ACC112 (cell line): Measurements from ENCODE around the gene FLNC.

Source experiments
- H2AFZ ChIP-seq: fragments of 200-600 bp; sonication (generic); one replicate; pipeline ENCODE4 v1.6.0; 2017; ENCODE audit warnings: antibody characterized with exemption, low read length; ENCODE audit not compliant: unreplicated experiment
- H3K27ac ChIP-seq: fragments of 200-600 bp; sonication (generic); 2 replicates; pipeline ENCODE4 v1.5.1; 2014; ENCODE audit warnings: low read depth, mild to moderate bottlenecking, antibody characterized with exemption, low read length, moderate library complexity
- H3K27me3 ChIP-seq: fragments of 200-600 bp; sonication (generic); 2 replicates; pipeline ENCODE4 v1.6.1; 2014; ENCODE audit warnings: mild to moderate bottlenecking, antibody characterized with exemption, low read length, moderate library complexity, mixed read lengths; ENCODE audit not compliant: insufficient read depth
- H3K36me3 ChIP-seq: fragments of 200-600 bp; sonication (generic); 2 replicates; pipeline ENCODE4 v1.6.1; 2016; ENCODE audit warnings: mild to moderate bottlenecking, antibody characterized with exemption, low read length, moderate library complexity, mixed read lengths; ENCODE audit not compliant: insufficient read depth
- H3K4me1 ChIP-seq: fragments of 200-600 bp; sonication (generic); one replicate; pipeline ENCODE4 v1.6.1; 2016; ENCODE audit warnings: low read length, mixed read lengths; ENCODE audit not compliant: insufficient read depth, unreplicated experiment, control insufficient read depth
- H3K4me3 ChIP-seq: fragments of 200-600 bp; sonication (generic); 2 replicates; pipeline ENCODE4 v1.5.1; 2014; ENCODE audit warnings: mild to moderate bottlenecking, low read depth, low read length
- H3K79me2 ChIP-seq: fragments of 200-600 bp; sonication (generic); one replicate; pipeline ENCODE4 v1.6.0; 2016; ENCODE audit warnings: low read length; ENCODE audit not compliant: control insufficient read depth, unreplicated experiment, insufficient read depth

Gene FLNC

DNA sequence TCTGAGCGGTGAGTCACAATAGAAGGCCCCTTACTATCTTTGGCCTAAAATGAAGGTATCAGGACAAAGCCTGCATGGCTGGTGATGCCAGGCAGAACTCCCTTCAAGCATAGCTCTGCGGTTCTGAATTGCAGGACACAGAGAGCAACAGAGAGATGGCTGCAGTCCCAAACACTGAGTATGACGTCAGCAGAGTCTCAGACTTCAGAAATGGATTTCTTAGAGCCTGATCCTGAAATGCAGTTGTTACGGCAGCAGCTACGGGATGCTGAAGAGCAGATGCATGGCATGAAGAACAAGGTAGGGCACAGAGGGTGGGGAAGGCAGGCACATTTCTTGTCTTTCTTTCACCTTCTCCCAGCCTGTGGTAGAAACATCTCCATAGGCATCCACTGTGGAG is 25.0 kb upstream of the FLNC start:
- no peaks in the 10 kb centered on the region for H3K36me3 ChIP-seq

DNA sequence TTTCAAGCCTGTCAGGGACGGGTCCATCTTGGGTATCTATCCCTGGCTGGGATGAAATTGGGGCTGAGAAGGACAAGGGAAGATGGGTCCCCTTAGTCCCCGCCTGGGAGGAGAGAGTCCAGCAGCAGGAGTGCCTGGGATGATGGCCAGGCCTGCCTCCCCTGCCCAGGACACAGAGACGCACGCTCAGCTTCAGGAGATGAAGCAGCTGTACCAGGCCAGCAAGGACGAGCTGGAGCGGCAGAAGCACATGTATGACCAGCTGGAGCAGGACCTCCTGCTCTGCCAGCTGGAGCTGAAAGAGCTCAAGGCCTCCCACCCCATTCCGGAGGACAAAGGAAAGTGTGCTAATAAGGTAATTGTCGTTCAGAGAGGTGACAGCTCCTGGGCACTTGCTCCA is 23.0 kb upstream of the FLNC start:
- Histone ChIP-seq H3K27me3 (no peaks in the 10 kb centered on the region), H3K4me1 (no peaks in the 10 kb centered on the region), H3K4me3 (no peak overlapping the region), H3K79me2 (no peaks in the 10 kb centered on the region), H3K36me3 (no peaks in the 10 kb centered on the region), H3K27ac (no peak overlapping the region), H2AFZ (no peak overlapping the region)

More for the DNA sequence above, 25.0 kb upstream of the FLNC start:
- no peaks in the 10 kb centered on the region for H3K4me1 ChIP-seq
- no peak overlapping the region for H3K4me3 ChIP-seq
- no peaks in the 10 kb centered on the region for H3K79me2 ChIP-seq
- H3K27me3 ChIP-seq, result no peaks in the 10 kb centered on the region
- no peak overlapping the region for H2AFZ ChIP-seq
- no peak overlapping the region for H3K27ac ChIP-seq

DNA sequence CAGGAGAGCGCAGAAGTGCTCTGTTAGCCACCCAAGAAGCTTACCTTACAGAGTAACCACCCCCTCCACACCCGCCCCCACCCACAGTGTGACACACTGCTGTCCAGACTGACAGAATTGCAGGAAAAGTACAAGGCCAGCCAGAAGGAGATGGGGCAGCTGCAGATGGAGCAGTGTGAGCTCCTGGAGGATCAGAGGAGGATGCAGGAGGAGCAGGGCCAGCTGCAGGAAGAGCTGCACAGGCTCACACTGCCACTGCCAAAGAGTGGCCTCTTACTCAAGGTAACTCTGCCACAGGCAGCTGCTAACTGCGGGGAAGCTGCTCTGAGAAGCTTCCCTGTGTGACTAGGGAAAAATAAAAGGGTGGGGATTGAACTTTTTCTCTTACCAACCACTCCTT is 20.8 kb upstream of the FLNC start:
- no peaks in the 10 kb centered on the region for H3K27me3 ChIP-seq
- H3K79me2 ChIP-seq, result no peaks in the 10 kb centered on the region
- H3K36me3 ChIP-seq, result no peaks in the 10 kb centered on the region
- H2AFZ ChIP-seq, result no peak overlapping the region
- H3K4me3 ChIP-seq, result no peak overlapping the region
- no peak overlapping the region for H3K27ac ChIP-seq
- H3K4me1 ChIP-seq, result no peaks in the 10 kb centered on the region

DNA sequence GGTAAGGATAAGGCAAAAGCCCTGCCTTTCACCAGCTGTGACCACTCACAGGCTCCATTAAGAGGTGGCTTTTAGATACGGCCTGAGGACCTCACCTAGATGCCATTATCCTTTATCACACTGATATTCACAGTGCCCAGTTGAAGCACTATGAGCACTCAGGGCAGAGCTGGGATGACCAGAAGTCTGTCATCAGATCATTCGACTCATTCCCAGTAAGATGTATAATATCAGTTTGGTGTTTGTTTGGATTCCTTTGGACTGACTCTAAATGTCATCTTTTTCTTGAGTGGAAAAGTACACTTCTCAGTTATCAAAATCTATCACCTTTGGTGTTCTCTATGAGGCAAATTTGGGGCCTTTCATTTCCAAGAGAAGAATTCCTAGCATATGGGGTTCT is 19.7 kb upstream of the FLNC start:
- Histone ChIP-seq H3K4me1 (no peaks in the 10 kb centered on the region), H3K4me3 (no peak overlapping the region), H3K36me3 (no peaks in the 10 kb centered on the region), H3K27ac (no peak overlapping the region), H2AFZ (no peak overlapping the region), H3K79me2 (no peaks in the 10 kb centered on the region), H3K27me3 (no peaks in the 10 kb centered on the region)

DNA sequence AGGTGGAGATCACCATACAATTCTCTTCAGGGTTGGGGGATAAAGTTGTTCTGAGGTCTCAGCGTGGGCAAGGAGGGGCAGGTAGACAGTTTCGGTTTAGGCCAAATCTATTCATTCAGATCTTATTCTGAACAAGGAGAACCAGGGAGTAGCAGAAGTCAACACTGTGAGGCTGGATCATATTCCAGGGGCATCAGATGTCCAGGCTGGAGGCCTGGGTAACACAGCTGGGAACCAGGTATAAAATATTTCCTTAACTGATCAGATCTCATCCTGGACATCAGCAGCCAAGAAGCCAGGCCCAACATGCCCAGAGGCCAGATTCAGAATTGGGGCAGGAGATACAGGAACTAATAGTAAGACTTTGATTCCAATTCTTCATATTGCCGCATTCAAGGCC is 19.2 kb upstream of the FLNC start:
- Histone ChIP-seq H3K4me3 (no peak overlapping the region), H2AFZ (no peak overlapping the region), H3K4me1 (no peaks in the 10 kb centered on the region), H3K36me3 (no peaks in the 10 kb centered on the region), H3K27ac (no peak overlapping the region), H3K79me2 (no peaks in the 10 kb centered on the region), H3K27me3 (no peaks in the 10 kb centered on the region)

DNA sequence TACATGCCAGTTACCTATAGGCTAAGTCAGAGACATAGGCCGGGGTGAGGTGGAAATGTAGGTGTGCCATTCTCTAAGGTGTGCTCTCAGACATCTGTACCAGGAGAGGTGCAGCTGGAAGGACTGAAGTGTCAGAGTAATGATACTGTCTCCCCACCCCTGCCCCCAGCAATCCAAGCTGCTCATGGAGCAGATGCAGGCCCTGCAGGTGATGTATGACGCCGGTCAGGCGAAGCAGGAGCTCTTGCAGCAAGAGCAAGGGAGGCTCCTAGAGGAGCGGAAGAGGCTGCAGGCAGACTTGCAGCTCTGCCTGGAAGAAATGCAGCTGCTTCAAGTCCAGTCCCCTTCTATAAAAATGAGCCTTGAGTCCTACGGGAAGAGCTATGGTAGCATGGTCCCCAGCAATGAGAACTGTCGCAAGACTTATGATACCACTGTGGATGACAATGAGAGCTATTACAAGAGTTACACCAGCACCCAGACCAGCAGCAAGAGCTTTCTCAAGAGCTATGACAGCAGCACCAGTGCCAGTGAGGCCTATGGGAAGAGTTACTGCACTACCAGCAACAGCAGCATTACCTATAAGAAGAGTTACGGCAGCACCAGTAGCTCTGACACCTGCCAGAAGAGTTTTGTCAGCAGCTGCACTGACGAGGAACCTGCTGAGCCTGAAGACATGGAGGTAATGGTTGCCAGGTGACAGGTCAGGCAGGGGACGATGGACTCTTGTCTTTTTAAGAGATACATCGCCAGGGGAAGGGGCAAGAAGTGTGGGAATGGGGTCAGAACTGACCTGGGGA is 18.4 kb upstream of the FLNC start:
- no peak overlapping the region for H2AFZ ChIP-seq
- H3K27ac ChIP-seq, result no peak overlapping the region
- peaks cover 4% of the 10 kb centered on the region; the same call in 1 of the 2 replicates for H3K27me3 ChIP-seq
- H3K4me3 ChIP-seq, result no peak overlapping the region
- no peaks in the 10 kb centered on the region for H3K4me1 ChIP-seq
- H3K36me3 ChIP-seq, result no peaks in the 10 kb centered on the region
- H3K79me2 ChIP-seq, result no peaks in the 10 kb centered on the region

DNA sequence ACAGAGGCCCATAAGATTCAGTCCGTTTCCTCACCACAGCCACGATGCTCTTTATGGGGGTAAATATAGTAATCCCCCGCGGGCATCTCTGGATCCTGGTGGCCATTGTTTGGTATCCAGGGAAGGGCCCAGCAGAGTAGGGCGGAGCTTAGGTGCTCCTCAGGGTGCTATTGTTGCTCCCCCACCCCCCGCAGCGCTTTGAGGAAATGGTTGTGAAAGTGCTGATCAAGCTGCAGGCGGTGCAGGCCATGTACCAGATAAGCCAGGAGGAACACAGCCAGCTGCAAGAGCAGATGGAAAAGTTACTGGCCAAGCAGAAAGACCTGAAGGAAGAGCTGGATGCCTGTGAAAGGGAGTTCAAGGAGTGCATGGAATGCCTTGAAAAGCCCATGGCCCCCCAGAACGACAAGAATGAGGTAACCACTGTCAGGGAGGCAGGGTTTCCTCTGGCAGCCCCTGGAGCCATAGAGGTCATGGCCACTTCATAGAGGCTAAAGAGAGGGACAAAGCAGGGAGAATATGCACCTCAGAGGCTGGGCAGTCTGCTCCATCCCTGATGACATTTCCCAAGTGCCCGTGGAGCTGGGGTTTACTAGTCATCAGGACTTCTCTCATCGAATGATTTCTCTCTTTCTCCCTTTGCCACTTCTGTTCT is 17.6 kb upstream of the FLNC start:
- no peak overlapping the region for H3K4me3 ChIP-seq
- H3K27ac ChIP-seq, result no peak overlapping the region
- H3K4me1 ChIP-seq, result no peaks in the 10 kb centered on the region
- peaks cover 9% of the 10 kb centered on the region for H3K27me3 ChIP-seq
- no peaks in the 10 kb centered on the region for H3K36me3 ChIP-seq
- no peak overlapping the region for H2AFZ ChIP-seq
- no peaks in the 10 kb centered on the region for H3K79me2 ChIP-seq

DNA sequence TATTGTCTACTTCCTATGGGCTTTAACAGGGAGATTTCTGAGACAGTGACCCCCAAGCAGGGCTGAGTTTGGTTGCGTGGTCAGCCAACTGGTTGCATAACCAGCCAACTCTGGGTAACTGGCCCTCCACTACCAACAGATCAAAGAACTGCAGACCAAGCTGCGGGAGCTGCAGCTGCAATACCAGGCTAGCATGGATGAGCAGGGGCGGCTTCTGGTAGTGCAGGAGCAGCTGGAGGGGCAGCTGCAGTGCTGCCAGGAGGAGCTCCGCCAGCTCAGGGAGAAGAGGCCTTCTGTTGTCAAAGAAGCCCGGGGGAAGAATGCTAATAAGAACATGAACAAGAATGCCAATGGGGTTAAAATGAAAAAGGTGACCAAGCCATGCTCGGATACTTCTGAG is 15.7 kb upstream of the FLNC start:
- no peaks in the 10 kb centered on the region for H3K4me1 ChIP-seq
- peaks cover 18% of the 10 kb centered on the region for H3K27me3 ChIP-seq
- H3K36me3 ChIP-seq, result no peaks in the 10 kb centered on the region
- no peaks in the 10 kb centered on the region for H3K79me2 ChIP-seq
- no peak overlapping the region for H3K4me3 ChIP-seq
- H3K27ac ChIP-seq, result no peak overlapping the region
- no peak overlapping the region for H2AFZ ChIP-seq

DNA sequence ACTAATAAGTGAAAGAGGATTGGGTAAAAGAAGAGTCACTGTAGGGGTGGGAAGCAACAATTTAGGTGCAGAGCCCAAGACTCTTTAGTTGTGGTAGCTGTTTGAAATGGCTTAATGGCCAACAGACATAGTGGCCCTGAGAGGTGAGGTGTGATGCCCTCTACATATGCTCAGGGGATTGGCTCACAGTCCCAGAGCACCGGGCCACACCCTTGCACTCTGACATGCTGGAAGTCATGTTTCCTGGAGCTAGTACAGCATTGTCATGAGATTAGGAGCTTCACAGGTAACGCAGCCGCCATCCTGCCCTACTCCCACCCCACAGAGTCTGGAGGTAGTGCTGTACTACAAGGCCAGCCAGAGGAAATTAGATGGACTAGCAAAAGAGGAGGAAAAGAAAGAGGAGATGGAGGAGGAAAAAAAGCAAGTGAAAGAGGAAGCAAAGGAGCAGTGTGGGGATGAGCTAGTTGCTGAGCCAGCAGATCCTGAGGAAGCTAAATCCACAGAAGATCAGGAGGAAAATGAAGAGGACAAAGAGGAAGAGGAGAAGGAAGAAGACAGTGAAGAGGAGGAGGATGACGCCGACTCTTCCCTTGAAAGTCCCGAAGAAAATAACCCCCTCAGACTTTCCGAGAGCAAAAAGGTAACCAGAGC is 14.8 kb upstream of the FLNC start:
- H3K36me3 ChIP-seq, result no peaks in the 10 kb centered on the region
- H3K27me3 ChIP-seq, result peaks cover 18% of the 10 kb centered on the region
- H3K27ac ChIP-seq, result no peak overlapping the region

DNA sequence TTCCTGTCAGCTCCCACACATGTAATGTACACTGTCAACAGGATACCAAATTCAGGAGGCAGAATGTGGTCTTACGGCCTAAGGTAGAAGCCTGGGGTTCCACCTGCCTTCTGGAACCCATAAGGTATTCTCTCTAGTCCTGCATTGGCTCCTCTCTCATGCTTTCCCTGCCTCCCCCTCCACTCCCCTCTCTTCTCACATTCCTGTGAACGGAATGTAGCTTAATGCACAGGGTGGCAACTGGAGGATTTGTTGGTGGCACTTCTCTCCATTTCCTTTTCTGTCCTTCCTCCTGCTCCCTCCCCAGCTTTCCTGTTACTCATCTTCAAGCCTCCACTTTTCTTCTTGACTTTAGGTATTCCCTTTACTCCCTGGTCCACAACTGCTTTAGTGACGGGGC is 11.5 kb upstream of the FLNC start:
- Histone ChIP-seq H3K79me2 (no peaks in the 10 kb centered on the region), H3K4me1 (no peaks in the 10 kb centered on the region), H2AFZ (no peak overlapping the region), H3K27ac (no peak overlapping the region), H3K36me3 (no peaks in the 10 kb centered on the region), H3K27me3 (peaks cover 18% of the 10 kb centered on the region), H3K4me3 (no peak overlapping the region)

More for the DNA sequence above, 14.8 kb upstream of the FLNC start:
- no peak overlapping the region for H3K4me3 ChIP-seq
- no peak overlapping the region for H2AFZ ChIP-seq
- H3K4me1 ChIP-seq, result no peaks in the 10 kb centered on the region
- no peaks in the 10 kb centered on the region for H3K79me2 ChIP-seq

DNA sequence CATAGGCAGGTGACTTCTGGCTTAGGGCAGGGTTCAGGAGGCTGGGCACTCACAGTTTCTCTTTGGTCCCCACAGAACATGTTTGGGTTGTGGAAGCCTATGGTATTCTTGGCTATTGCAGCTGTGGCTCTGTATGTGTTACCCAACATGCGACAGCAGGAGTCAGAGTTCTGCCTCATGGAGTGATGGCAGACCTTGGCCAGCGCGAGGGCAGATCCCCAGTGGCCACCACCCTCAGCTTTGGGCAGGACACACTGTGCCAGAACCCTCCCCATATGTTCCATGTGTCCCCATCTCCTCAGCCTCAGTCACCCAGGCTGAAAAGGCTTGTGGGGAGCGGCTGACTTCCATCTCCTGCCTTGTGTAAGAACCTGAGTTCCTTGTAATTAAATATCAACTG is 8.5 kb upstream of the FLNC start:
- Histone ChIP-seq H3K79me2 (no peaks in the 10 kb centered on the region), H3K4me1 (no peaks in the 10 kb centered on the region), H2AFZ (no peak overlapping the region), H3K27ac (no peak overlapping the region), H3K4me3 (no peak overlapping the region), H3K36me3 (no peaks in the 10 kb centered on the region), H3K27me3 (peaks cover 15% of the 10 kb centered on the region)
